Duodenal mucosa (tissue), 2 donors: Measurements from ENCODE around the gene CTSG.
"Not testable (repeated sequence)": the region's sequence is repeated elsewhere in the genome, so short reads cannot be mapped to it uniquely, and the experiment has no call there.

Experiments used
- H3K27ac ChIP-seq: one replicate; pipeline ENCODE4 v1.7.0; 2013; ENCODE audit warnings: low read depth, low read length
- H3K27me3 ChIP-seq, 2 donors: one replicate each; pipeline ENCODE4 v1.7.0; 2013; ENCODE audit warnings: low read length in 2 of 2, control low read depth in 1 of 2; ENCODE audit not compliant: insufficient read depth in 2 of 2, control insufficient read depth in 1 of 2
- H3K36me3 ChIP-seq, 2 donors: one replicate each; pipeline ENCODE4 v1.7.0; 2013; ENCODE audit warnings: low read length in 2 of 2, control low read depth in 1 of 2; ENCODE audit not compliant: insufficient read depth in 2 of 2, control insufficient read depth in 1 of 2
- H3K4me1 ChIP-seq, 2 donors: one replicate each; pipeline ENCODE4 v1.7.0; 2013; ENCODE audit warnings: low read length in 2 of 2, control low read depth in 1 of 2; ENCODE audit not compliant: insufficient read depth in 2 of 2, control insufficient read depth in 1 of 2
- H3K4me3 ChIP-seq, 2 donors: one replicate each; pipeline ENCODE4 v1.7.0; 2013; ENCODE audit warnings: low read length in 2 of 2, low read depth in 1 of 2
- H3K9ac ChIP-seq, 2 donors: one replicate each; pipeline ENCODE4 v1.7.0; 2013; ENCODE audit warnings: low read length in 2 of 2, low read depth in 1 of 2
- H3K9me3 ChIP-seq, 2 donors: one replicate each; pipeline ENCODE4 v1.7.0; 2013; ENCODE audit warnings: low read length in 2 of 2, control low read depth in 1 of 2; ENCODE audit not compliant: control insufficient read depth in 1 of 2

Gene CTSG

GRCh38 chr14:24595073-24595808 is 19.2 kb upstream of the CTSG start:
- H3K4me1 ChIP-seq: no peaks in the 10 kb centered on the region
- H3K9ac ChIP-seq: no peak overlapping the region
- no peaks in the 10 kb centered on the region for H3K36me3 ChIP-seq
- no peaks in the 10 kb centered on the region for H3K27me3 ChIP-seq
- H3K4me3 ChIP-seq: no peak overlapping the region
- H3K27ac ChIP-seq: no peak overlapping the region
- H3K9me3 ChIP-seq: peaks cover 0 to 6% of the 10 kb centered on the region in 2 donors

- not testable (repeated sequence) for H3K36me3 ChIP-seq, H3K4me1 ChIP-seq, H3K4me3 ChIP-seq, H3K27me3 ChIP-seq, H3K9me3 ChIP-seq, H3K9ac ChIP-seq, H3K27ac ChIP-seq
These were observed 15.0 kb upstream of the CTSG start for GRCh38 chr14:24591004-24591403.

- not testable (repeated sequence) for H3K9me3 ChIP-seq, H3K36me3 ChIP-seq, H3K4me3 ChIP-seq, H3K27me3 ChIP-seq, H3K27ac ChIP-seq, H3K4me1 ChIP-seq, H3K9ac ChIP-seq
These were observed 8.4 kb upstream of the CTSG start for GRCh38 chr14:24584402-24584801.

GRCh38 chr14:24578558-24578957 is 2.5 kb upstream of the CTSG start:
- Histone ChIP-seq H3K4me3 (no peak overlapping the region), H3K36me3 (no peaks in the 10 kb centered on the region), H3K27ac (no peak overlapping the region), H3K9ac (no peak overlapping the region), H3K27me3 (no peaks in the 10 kb centered on the region), H3K9me3 (peaks cover 0 to 2% of the 10 kb centered on the region in 2 donors), H3K4me1 (no peaks in the 10 kb centered on the region)

- Histone ChIP-seq H3K4me3 (no peak overlapping the region), H3K9ac (no peak overlapping the region), H3K4me1 (no peaks in the 10 kb centered on the region), H3K36me3 (no peaks in the 10 kb centered on the region), H3K27me3 (no peaks in the 10 kb centered on the region), H3K27ac (no peak overlapping the region), H3K9me3 (no peaks in the 10 kb centered on the region)
These were observed 721 bp upstream of the CTSG start for GRCh38 chr14:24576771-24577170.

GRCh38 chr14:24574206-24574774 is 1.8 kb downstream of the CTSG start:
- H3K9ac ChIP-seq: no peak overlapping the region

GRCh38 chr14:24566318-24566717 is 9.7 kb downstream of the CTSG start:
- Histone ChIP-seq H3K27ac (no peak overlapping the region), H3K4me1 (no peaks in the 10 kb centered on the region), H3K9ac (no peak overlapping the region), H3K4me3 (no peak overlapping the region), H3K9me3 (peaks cover 0 to 2% of the 10 kb centered on the region in 2 donors), H3K27me3 (no peaks in the 10 kb centered on the region), H3K36me3 (no peaks in the 10 kb centered on the region)

More at GRCh38 chr14:24574206-24574774, 1.8 kb downstream of the CTSG start:
- H3K27ac ChIP-seq: no peak overlapping the region
- no peaks in the 10 kb centered on the region for H3K4me1 ChIP-seq
- no peaks in the 10 kb centered on the region for H3K27me3 ChIP-seq
- H3K4me3 ChIP-seq: no peak overlapping the region
- H3K36me3 ChIP-seq: no peaks in the 10 kb centered on the region
- no peaks in the 10 kb centered on the region for H3K9me3 ChIP-seq

- Histone ChIP-seq H3K9me3 (peaks cover 0 to 2% of the 10 kb centered on the region in 2 donors), H3K36me3 (no peaks in the 10 kb centered on the region), H3K27ac (no peak overlapping the region), H3K4me1 (no peaks in the 10 kb centered on the region), H3K4me3 (no peak overlapping the region), H3K9ac (no peak overlapping the region), H3K27me3 (no peaks in the 10 kb centered on the region)
These were observed 10.3 kb downstream of the CTSG start for GRCh38 chr14:24565766-24566165.

- Histone ChIP-seq H3K27ac (no peak overlapping the region), H3K36me3 (no peaks in the 10 kb centered on the region), H3K9ac (no peak overlapping the region), H3K4me1 (no peaks in the 10 kb centered on the region), H3K27me3 (no peaks in the 10 kb centered on the region), H3K9me3 (peaks cover 0 to 2% of the 10 kb centered on the region in 2 donors), H3K4me3 (no peak overlapping the region)
These were observed 12.5 kb downstream of the CTSG start for GRCh38 chr14:24563505-24563904.

- Histone ChIP-seq H3K4me1 (no peaks in the 10 kb centered on the region), H3K9me3 (no peaks in the 10 kb centered on the region), H3K9ac (no peak overlapping the region), H3K27me3 (no peaks in the 10 kb centered on the region), H3K4me3 (no peak overlapping the region), H3K36me3 (no peaks in the 10 kb centered on the region), H3K27ac (no peak overlapping the region)
These were observed 19.3 kb downstream of the CTSG start for GRCh38 chr14:24556756-24557155.
